Measurements from ENCODE around the gene ZNF469. TPM values are rescaled to one million over a fixed set of nuclear protein-coding genes. Genes with fewer than 3 reads are reported as not detected.

The ZNF469 gene
- total and polyA plus RNA-seq, 2 donors (not counting 3 experiments of a cell fraction or from before 2014, with no cell fraction given), result 0.90 to 5.7 TPM

DNA sequence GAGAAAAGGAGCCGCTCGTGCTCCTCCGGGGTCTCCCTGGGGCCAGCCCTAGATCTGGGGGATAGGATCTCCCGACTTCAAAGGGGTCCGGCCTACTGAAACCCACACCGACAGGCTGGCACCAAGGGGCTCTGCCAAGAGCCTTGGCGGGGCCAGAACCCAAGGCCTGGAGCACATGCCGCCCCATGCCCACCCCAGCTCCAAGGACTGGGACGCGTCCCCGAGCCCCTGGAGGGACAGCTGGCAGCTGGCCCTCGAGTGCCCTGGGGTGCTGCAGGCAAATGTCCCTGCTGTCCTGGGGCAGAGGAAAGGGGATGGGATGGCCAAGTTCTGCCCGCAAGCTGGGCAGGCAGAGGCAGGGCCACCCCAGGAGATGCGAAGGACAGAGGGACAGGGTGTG is 38.5 kb downstream of the ZNF469 start:
- FAIRE-seq, result no peak
- TF ChIP-seq GATA2 (IDR thresholded peaks at IDR 0.05; ENCODE audit: insufficient read depth, insufficient read length, low read depth, low read length), result no peak
- TF ChIP-seq, protein P1, sequence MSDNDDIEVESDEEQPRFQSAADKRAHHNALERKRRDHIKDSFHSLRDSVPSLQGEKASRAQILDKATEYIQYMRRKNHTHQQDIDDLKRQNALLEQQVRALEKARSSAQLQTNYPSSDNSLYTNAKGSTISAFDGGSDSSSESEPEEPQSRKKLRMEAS (IDR thresholded peaks at IDR 0.05; ENCODE audit: insufficient read depth, insufficient read length), result no peak
- TF ChIP-seq EZH2 (IDR thresholded peaks at IDR 0.05; ENCODE audit: borderline replicate concordance, low read depth, low read length, severe bottlenecking), result no peak
- TF ChIP-seq, protein P2, sequence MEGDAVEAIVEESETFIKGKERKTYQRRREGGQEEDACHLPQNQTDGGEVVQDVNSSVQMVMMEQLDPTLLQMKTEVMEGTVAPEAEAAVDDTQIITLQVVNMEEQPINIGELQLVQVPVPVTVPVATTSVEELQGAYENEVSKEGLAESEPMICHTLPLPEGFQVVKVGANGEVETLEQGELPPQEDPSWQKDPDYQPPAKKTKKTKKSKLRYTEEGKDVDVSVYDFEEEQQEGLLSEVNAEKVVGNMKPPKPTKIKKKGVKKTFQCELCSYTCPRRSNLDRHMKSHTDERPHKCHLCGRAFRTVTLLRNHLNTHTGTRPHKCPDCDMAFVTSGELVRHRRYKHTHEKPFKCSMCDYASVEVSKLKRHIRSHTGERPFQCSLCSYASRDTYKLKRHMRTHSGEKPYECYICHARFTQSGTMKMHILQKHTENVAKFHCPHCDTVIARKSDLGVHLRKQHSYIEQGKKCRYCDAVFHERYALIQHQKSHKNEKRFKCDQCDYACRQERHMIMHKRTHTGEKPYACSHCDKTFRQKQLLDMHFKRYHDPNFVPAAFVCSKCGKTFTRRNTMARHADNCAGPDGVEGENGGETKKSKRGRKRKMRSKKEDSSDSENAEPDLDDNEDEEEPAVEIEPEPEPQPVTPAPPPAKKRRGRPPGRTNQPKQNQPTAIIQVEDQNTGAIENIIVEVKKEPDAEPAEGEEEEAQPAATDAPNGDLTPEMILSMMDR (IDR thresholded peaks at IDR 0.05; ENCODE audit: extremely low read depth in 1 of 2, insufficient read depth in 1 of 2, low read depth in 1 of 2, low read length in 2 of 2), result no peak
- TF ChIP-seq MYC (IDR thresholded peaks at IDR 0.05; ENCODE audit: low read depth, low read length), result no peak
- no peak for TF ChIP-seq POLR2A (IDR thresholded peaks at IDR 0.05; ENCODE audit: low read depth, low read length)
- no peak for TF ChIP-seq JUN (IDR thresholded peaks at IDR 0.05; ENCODE audit: borderline replicate concordance, insufficient read depth, insufficient read length, low read depth)
- TF ChIP-seq FOS (IDR thresholded peaks at IDR 0.05; ENCODE audit: borderline replicate concordance, insufficient read depth, low read length), result no peak
- TF ChIP-seq POLR2AphosphoS5 (IDR thresholded peaks at IDR 0.05; ENCODE audit: insufficient read depth, low read depth, low read length), result no peak
- ChIA-PET CTCF (no interaction called here), POLR2A (no interaction called here)
- Histone ChIP-seq H3K4me1 (ENCODE audit: control insufficient read depth, extremely low read depth, insufficient read depth, low read length) (no peaks in the 10 kb centered on the region), H3K4me3 (replicated peaks in 1 of 3; ENCODE audit: insufficient read depth in 1 of 3, low read depth in 1 of 3, low read length in 3 of 3) (no peak overlapping the region), H3K4me2 (ENCODE audit: insufficient read depth, low read length) (no peak overlapping the region), H3K79me2 (ENCODE audit: control insufficient read depth, insufficient read depth, low read length) (no peaks in the 10 kb centered on the region), H3K9me1 (replicated peaks; ENCODE audit: control insufficient read depth, extremely low read depth, insufficient read depth, low read length) (no peaks in the 10 kb centered on the region), H2AFZ (ENCODE audit: low read depth, low read length) (no peak overlapping the region), H3K9ac (replicated peaks; ENCODE audit: extremely low read depth, insufficient read depth, low read length) (no peak overlapping the region), H3K27me3 (ENCODE audit: control insufficient read depth in 2 of 2, insufficient read depth in 2 of 2, low read length in 2 of 2) (no peaks in the 10 kb centered on the region), H4K20me1 (replicated peaks; ENCODE audit: control insufficient read depth, extremely low read depth, insufficient read depth, low read length) (no peaks in the 10 kb centered on the region), H3K9me3 (replicated peaks; ENCODE audit: control insufficient read depth, insufficient read depth, low read length) (no peaks in the 10 kb centered on the region), H3K36me3 (ENCODE audit: control insufficient read depth in 2 of 2, extremely low read depth in 1 of 2, insufficient read depth in 2 of 2, low read length in 2 of 2) (no peaks in the 10 kb centered on the region), H3K27ac (ENCODE audit: insufficient read depth, low read depth, low read length) (no peak overlapping the region)
- DNase-seq (ENCODE audit: low read depth, low spot score), result no peak
- intact Hi-C loops (cut with micrococcal nuclease) (no loop called here), dilution Hi-C loops (cut with MboI; ENCODE audit: extremely low pct_ligation_motif_present, low sequenced_read_pairs) (no loop called here)
- no TSS peak for BruUV-seq (replicated peaks)
